HepG2 (cell line): ENCODE measurements around the gene WNK2. TPM values are rescaled to one million over a fixed set of nuclear protein-coding genes. Genes with fewer than 3 reads are reported as not detected.

Experiments used
- ATAC-seq: fragments of 200-7000 bp; cut with Tn5 transposase; 3 replicates; pipeline ENCODE4 v1.9.1; 2020; ENCODE audit warnings: mild to moderate bottlenecking, moderate library complexity
- BruUV-seq: library from RNA; stranded (reverse); fragments of 400-500 nt; replicated peaks from 2 replicates; lab custom pipeline; 2021; lab: Mats Ljungman, UMichigan
- CTCF ChIA-PET: fragments of 300-600 bp; formaldehyde crosslinking; extraction: SDS; loops from one replicate; lab custom pipeline; 2021; ENCODE audit warnings: low total read pairs, inconsistent platforms, low intra/inter-chr PET ratio; lab: Yijun Ruan, JAX
- POLR2A ChIA-PET: fragments of 350-600 bp; sonication (Branson Sonifier 250); formaldehyde crosslinking; loops from one replicate; lab custom pipeline; 2020; ENCODE audit warnings: antibody characterized with exemption, inconsistent platforms; lab: Yijun Ruan, JAX
- DNase-seq: peaks from one replicate; pipeline ENCODE4 v3.0.0-alpha.2; 2015; ENCODE audit warnings: low spot score
- FAIRE-seq: peaks from 3 replicates; lab custom pipeline; 2011; peaks lifted over from hg19 to GRCh38; lab: Jason Lieb, UNC
- H2AFZ ChIP-seq: one replicate; pipeline ENCODE4 v1.6.1; 2011; ENCODE audit warnings: low read length, inconsistent platforms
- H3K27ac ChIP-seq: fragments of 300-600 bp; 3 replicates; pipeline ENCODE4 v1.8.0; 2011; ENCODE audit warnings: mixed run types, mild to moderate bottlenecking, mixed read lengths, low read length, inconsistent platforms; ENCODE audit not compliant: insufficient read depth; ENCODE audit errors: extremely low read length
- H3K27me3 ChIP-seq, 2 experiments: fragments of 200-600 bp in 1 of 2; 2 replicates in 1 of 2; 3 replicates in 1 of 2; pipeline versions ENCODE4 v1.6.0 to v1.8.0; 2011; ENCODE audit warnings: low read length in 2 of 2, mild to moderate bottlenecking in 2 of 2, moderate library complexity in 2 of 2, inconsistent platforms in 1 of 2; ENCODE audit not compliant: insufficient read depth in 2 of 2, control insufficient read depth in 1 of 2
- H3K36me3 ChIP-seq, 2 experiments: fragments of 200-600 bp in 1 of 2; replicated peaks in 1 of 2; 2 replicates in 1 of 2; 3 replicates in 1 of 2; pipeline versions ENCODE4 v1.5.1 to v1.8.0; 2011; ENCODE audit warnings: low read length in 2 of 2, inconsistent platforms in 1 of 2; ENCODE audit not compliant: insufficient read depth in 2 of 2, control insufficient read depth in 1 of 2
- H3K4me1 ChIP-seq: 2 replicates; pipeline ENCODE4 v1.5.1; 2012; ENCODE audit warnings: low read length, inconsistent platforms; ENCODE audit not compliant: insufficient read depth
- H3K4me2 ChIP-seq: 2 replicates; pipeline ENCODE4 v1.6.0; 2011; ENCODE audit warnings: low read depth, low read length, inconsistent platforms
- H3K4me3 ChIP-seq, 3 experiments: fragments of 200-600 bp in 1 of 3; sonication (generic), shearing (Covaris generic) in 1 of 3; replicated peaks in 1 of 3; 2 replicates each; pipeline ENCODE4 v1.5.1; 2011 to 2016; ENCODE audit warnings: low read length in 3 of 3, inconsistent platforms in 2 of 3, low read depth in 2 of 3, mild to moderate bottlenecking in 2 of 3, control low read depth in 1 of 3, mixed read lengths in 1 of 3; ENCODE audit not compliant: insufficient read depth in 1 of 3
- H3K79me2 ChIP-seq: one replicate; pipeline ENCODE4 v1.6.1; 2011; ENCODE audit warnings: low read length, inconsistent platforms; ENCODE audit not compliant: insufficient read depth
- H3K9ac ChIP-seq: 2 replicates; pipeline ENCODE4 v1.6.0; 2011; ENCODE audit warnings: mild to moderate bottlenecking, low read depth, low read length, inconsistent platforms; ENCODE audit not compliant: insufficient read depth
- H3K9me3 ChIP-seq: 2 replicates; pipeline ENCODE4 v1.5.1; 2012; ENCODE audit warnings: mild to moderate bottlenecking, low read length
- H4K20me1 ChIP-seq: 2 replicates; pipeline ENCODE4 v1.6.0; 2011; ENCODE audit warnings: inconsistent platforms, mild to moderate bottlenecking, low read length, moderate library complexity; ENCODE audit not compliant: insufficient read depth
- RBM22 ChIP-seq: fragments of 200-400 bp; formaldehyde crosslinking; optimal IDR thresholded peaks from 2 replicates; pipeline ENCODE3; 2017; ENCODE audit warnings: mild to moderate bottlenecking, low read length, moderate library complexity
- ZFP1 ChIP-seq: IDR thresholded peaks from 2 replicates; pipeline ENCODE4 v1.6.1; 2016
- WGBS: methylation state at CpG from one replicate; pipeline ENCODE4 v1.1.6; 2017; ENCODE audit warnings: low lambda C conversion rate; 5-methylcytosine and 5-hydroxymethylcytosine counted together
- in situ Hi-C: cut with HindIII; loops from 2 replicates; pipeline ENCODE4 v1.10.0; 2017; ENCODE audit warnings: low pct_unique_long_range_greater_than_20kb; ENCODE audit not compliant: extremely low pct_ligation_motif_present
- intact Hi-C: fragments of 100-400 bp; cut with micrococcal nuclease; formaldehyde crosslinking; loops from one replicate; pipeline ENCODE4 v1.10.0; 2022; ENCODE audit not compliant: unreplicated experiment
- polyA plus RNA-seq, 8 experiments: library from polyadenylated mRNA; depleted of rRNA in 3 of 8; stranded (reverse) in 7 of 8; unstranded in 1 of 8; fragments of >200 nt; fragmentation: Illumina TruSeq in 4 of 8; extraction: Trizol in 4 of 8; gene quantifications; 2 replicates each; pipeline versions ENCODE4 v1.2.1 to v1.2.3, GENCODE V29; 2011 to 2016; ENCODE audit warnings: low read depth in 4 of 8, missing spikeins in 1 of 8, mixed read lengths in 1 of 8; ENCODE audit not compliant: insufficient read depth in 1 of 8
- total RNA-seq, 5 experiments: library from RNA; depleted of rRNA; stranded (reverse); fragments of >200 nt; fragmentation: Illumina TruSeq; extraction: Trizol; gene quantifications; 2 replicates each; pipeline ENCODE4 v1.2.3, GENCODE V29; 2016; ENCODE audit warnings: low read depth in 1 of 5
- TF ChIP-seq, protein P1 (sequence below): fragments of 450-650 bp; IDR thresholded peaks from 2 replicates; pipeline ENCODE4 v1.6.1; 2016

Gene WNK2
- total and polyA plus RNA-seq, 2 of the 13 experiments (the other 11 are each of a cell fraction or from before 2014, with no cell fraction given): 10.5 to 12.0 TPM

DNA sequence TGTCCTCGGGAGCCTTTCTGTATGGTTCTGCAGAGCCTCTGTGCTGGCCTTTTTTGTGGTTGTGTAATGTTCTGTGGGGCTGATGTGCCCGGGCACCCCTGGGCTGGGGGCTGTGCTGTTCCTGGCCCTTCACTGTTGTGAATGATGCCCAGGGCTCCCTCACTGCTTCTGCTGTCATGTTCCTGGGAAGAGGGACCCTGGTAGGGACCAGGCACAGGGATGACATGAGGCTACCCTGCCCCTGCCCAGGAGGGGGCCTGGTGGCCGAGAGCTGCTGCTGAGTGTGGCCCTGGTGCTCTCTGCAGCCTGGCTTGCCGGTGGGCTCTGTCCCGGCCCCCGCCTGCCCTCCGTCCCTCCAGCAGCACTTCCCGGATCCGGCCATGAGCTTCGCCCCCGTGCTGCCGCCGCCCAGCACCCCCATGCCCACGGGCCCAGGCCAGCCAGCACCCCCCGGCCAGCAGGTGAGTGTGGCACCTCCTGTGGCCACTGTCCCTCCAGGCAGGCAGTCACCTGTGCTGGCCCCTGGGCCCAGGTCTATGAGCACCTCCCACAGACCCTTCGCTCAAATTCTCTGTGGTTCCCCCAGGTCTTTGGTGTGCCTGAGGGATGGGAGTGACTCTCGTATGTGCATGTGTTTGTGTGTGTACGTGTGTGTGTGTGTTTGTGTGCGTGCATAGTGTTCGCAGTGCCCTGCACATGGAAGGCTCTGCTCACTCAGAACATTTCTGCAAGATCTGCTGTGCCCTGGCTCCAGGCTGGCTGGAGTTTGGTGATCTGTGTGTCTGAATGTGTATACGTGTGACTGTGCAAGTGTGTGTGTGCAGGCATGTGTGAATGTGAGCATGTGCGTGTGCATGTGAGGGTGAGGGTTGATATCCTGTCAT, 72.3 kb downstream of the WNK2 start:
- H3K4me3 ChIP-seq: no peak overlapping the region
- TF ChIP-seq ZFP1 (CRISPR knock-in tag): no peak
- TF ChIP-seq, protein P1, sequence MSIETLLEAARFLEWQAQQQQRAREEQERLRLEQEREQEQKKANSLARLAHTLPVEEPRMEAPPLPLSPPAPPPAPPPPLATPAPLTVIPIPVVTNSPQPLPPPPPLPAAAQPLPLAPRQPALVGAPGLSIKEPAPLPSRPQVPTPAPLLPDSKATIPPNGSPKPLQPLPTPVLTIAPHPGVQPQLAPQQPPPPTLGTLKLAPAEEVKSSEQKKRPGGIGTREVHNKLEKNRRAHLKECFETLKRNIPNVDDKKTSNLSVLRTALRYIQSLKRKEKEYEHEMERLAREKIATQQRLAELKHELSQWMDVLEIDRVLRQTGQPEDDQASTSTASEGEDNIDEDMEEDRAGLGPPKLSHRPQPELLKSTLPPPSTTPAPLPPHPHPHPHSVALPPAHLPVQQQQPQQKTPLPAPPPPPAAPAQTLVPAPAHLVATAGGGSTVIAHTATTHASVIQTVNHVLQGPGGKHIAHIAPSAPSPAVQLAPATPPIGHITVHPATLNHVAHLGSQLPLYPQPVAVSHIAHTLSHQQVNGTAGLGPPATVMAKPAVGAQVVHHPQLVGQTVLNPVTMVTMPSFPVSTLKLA: 0 out of 2 replicates have a peak, but pooled peaks have one; percentile 2
- peak; percentile 49 for TF ChIP-seq RBM22
- 100% methylated on average over 8 of the region's 22 CpGs for WGBS
- H3K4me1 ChIP-seq: no peaks in the 10 kb centered on the region
- no peaks in the 10 kb centered on the region for H4K20me1 ChIP-seq
- no peak for DNase-seq
- no TSS peak for BruUV-seq
- H3K79me2 ChIP-seq: no peaks in the 10 kb centered on the region
- in situ Hi-C loops: loop anchor here (10.0 kb wide), 1 partner anchor 49 kb away; no protein-coding TSS in a partner anchor
- ATAC-seq: peak; percentile 22; the same call in 2 of the 3 replicates
- H3K27ac ChIP-seq: no peak overlapping the region
- H3K27me3 ChIP-seq: no peaks in the 10 kb centered on the region; a peak in 1 of 5 replicates
- H3K9me3 ChIP-seq: no peaks in the 10 kb centered on the region
- H3K4me2 ChIP-seq: no peak overlapping the region
- FAIRE-seq: no peak
- no peak overlapping the region for H2AFZ ChIP-seq
- intact Hi-C loops: no loop called here
- peaks cover 10 to 49% of the 10 kb centered on the region in 2 experiments for H3K36me3 ChIP-seq
- ChIA-PET POLR2A (no interaction called here), CTCF (no interaction called here)
- no peak overlapping the region for H3K9ac ChIP-seq
